Astrocyte (in vitro differentiated cells and primary cell): ENCODE data around the gene AGTRAP. TPM values are rescaled to one million over a fixed set of nuclear protein-coding genes. Genes with fewer than 3 reads are reported as not detected.

Source experiments
- DNase-seq: peaks from one replicate; pipeline ENCODE4 v3.0.0-alpha.2; 2010; ENCODE audit warnings: low read depth
- FAIRE-seq: peaks from 2 replicates; lab custom pipeline; 2011; peaks lifted over from hg19 to GRCh38; lab: Jason Lieb, UNC
- H2AFZ ChIP-seq: 2 replicates; pipeline ENCODE4 v1.6.0; 2012; ENCODE audit warnings: low read depth, low read length, inconsistent platforms
- H3K27ac ChIP-seq: 2 replicates; pipeline ENCODE4 v1.5.1; 2011; ENCODE audit warnings: low read depth, low read length, inconsistent platforms
- H3K27me3 ChIP-seq: 2 replicates; pipeline ENCODE4 v1.6.0; 2011; ENCODE audit warnings: low read length, inconsistent platforms; ENCODE audit not compliant: insufficient read depth
- H3K36me3 ChIP-seq: 2 replicates; pipeline ENCODE4 v1.5.1; 2011; ENCODE audit warnings: low read length, inconsistent platforms; ENCODE audit not compliant: insufficient read depth
- H3K4me1 ChIP-seq: 2 replicates; pipeline ENCODE4 v1.5.1; 2011; ENCODE audit warnings: low read length, inconsistent platforms; ENCODE audit not compliant: insufficient read depth
- H3K4me2 ChIP-seq: 2 replicates; pipeline ENCODE4 v1.6.0; 2012; ENCODE audit warnings: low read length, inconsistent platforms
- H3K4me3 ChIP-seq: 2 replicates; pipeline ENCODE4 v1.5.1; 2011; ENCODE audit warnings: low read depth, mild to moderate bottlenecking, low read length, inconsistent platforms; ENCODE audit not compliant: insufficient read depth
- H3K79me2 ChIP-seq: 2 replicates; pipeline ENCODE4 v1.6.0; 2012; ENCODE audit warnings: mild to moderate bottlenecking, low read length, inconsistent platforms; ENCODE audit not compliant: insufficient read depth
- H3K9ac ChIP-seq: 2 replicates; pipeline ENCODE4 v1.6.0; 2012; ENCODE audit warnings: mild to moderate bottlenecking, low read length, inconsistent platforms
- H3K9me3 ChIP-seq: 2 replicates; pipeline ENCODE4 v1.5.1; 2012; ENCODE audit warnings: low read depth, mild to moderate bottlenecking, low read length, inconsistent platforms; ENCODE audit not compliant: insufficient read depth
- H4K20me1 ChIP-seq: 2 replicates; pipeline ENCODE4 v1.6.0; 2012; ENCODE audit warnings: low read length, inconsistent platforms; ENCODE audit not compliant: insufficient read depth
- H3K27ac Mint-ChIP-seq: one replicate; pipeline ENCODE4 v1.8.0; 2021; ENCODE audit warnings: mild to moderate bottlenecking, mixed read lengths; ENCODE audit not compliant: unreplicated experiment
- H3K27me3 Mint-ChIP-seq: one replicate; pipeline ENCODE4 v1.8.0; 2021; ENCODE audit warnings: low read depth, mixed read lengths; ENCODE audit not compliant: unreplicated experiment
- H3K36me3 Mint-ChIP-seq: one replicate; pipeline ENCODE4 v1.8.0; 2021; ENCODE audit warnings: low read depth, mixed read lengths; ENCODE audit not compliant: unreplicated experiment
- H3K4me1 Mint-ChIP-seq: one replicate; pipeline ENCODE4 v1.8.0; 2021; ENCODE audit warnings: low read depth, mixed read lengths; ENCODE audit not compliant: unreplicated experiment
- H3K4me3 Mint-ChIP-seq: one replicate; pipeline ENCODE4 v1.8.0; 2021; ENCODE audit warnings: mild to moderate bottlenecking, moderate library complexity, mixed read lengths; ENCODE audit not compliant: unreplicated experiment
- H3K9me3 Mint-ChIP-seq: one replicate; pipeline ENCODE4 v1.8.0; 2021; ENCODE audit warnings: mild to moderate bottlenecking, mixed read lengths; ENCODE audit not compliant: unreplicated experiment
- EZH2 ChIP-seq: IDR thresholded peaks from 2 replicates; pipeline ENCODE4 v1.6.1; 2012; ENCODE audit warnings: mild to moderate bottlenecking, low read length, inconsistent platforms; ENCODE audit not compliant: insufficient read depth
- total RNA-seq: library from RNA; stranded (reverse); gene quantifications from 2 replicates; pipeline ENCODE4 v1.2.1, GENCODE V29; 2021
- TF ChIP-seq, protein P1 (sequence below): IDR thresholded peaks from 2 replicates; pipeline ENCODE4 v1.5.1; 2011; ENCODE audit warnings: low read depth, mild to moderate bottlenecking, inconsistent platforms, low read length, moderate library complexity; ENCODE audit not compliant: insufficient read depth

AGTRAP gene
- total RNA-seq, 1 donor from 2014 or later, result 38.7 TPM

DNA sequence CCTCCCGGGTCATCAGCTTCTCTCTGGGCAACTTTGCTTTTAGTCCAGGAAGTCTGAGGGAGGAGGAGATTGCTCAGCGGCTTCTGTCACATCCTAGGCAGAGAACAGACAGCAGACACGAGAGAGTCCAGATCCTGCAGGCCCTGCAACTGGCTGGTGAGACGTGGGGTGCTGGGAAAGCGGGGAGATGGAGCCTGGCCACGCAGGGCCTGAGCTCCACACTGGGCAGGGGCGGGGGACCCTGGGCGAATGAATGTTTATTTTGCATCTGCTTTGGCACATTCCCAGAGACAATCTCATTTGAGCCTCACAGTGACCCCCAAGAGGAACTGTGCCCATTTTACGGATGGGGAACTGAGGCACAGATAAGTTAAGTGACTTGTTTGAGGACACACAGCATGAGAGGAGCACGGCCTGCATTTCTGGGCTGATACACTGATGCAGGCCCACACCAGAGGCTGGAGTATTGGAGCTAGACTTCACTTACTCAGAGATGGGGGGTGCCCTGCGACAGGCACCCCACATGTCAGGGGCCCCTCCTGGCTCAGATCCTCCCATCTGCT, 35.6 kb downstream of the AGTRAP start:
- peaks cover 5% of the 10 kb centered on the region for H3K27me3 ChIP-seq
- H3K27me3 Mint-ChIP-seq, result peaks cover 20% of the 10 kb centered on the region
- H3K4me2 ChIP-seq, result no peak overlapping the region
- H3K4me3 Mint-ChIP-seq, result no peak overlapping the region
- H3K36me3 Mint-ChIP-seq, result no peaks in the 10 kb centered on the region
- H3K27ac ChIP-seq, result no peak overlapping the region
- H3K36me3 ChIP-seq, result no peaks in the 10 kb centered on the region
- H3K27ac Mint-ChIP-seq, result no peak overlapping the region
- H3K79me2 ChIP-seq, result no peaks in the 10 kb centered on the region
- FAIRE-seq (no peak), DNase-seq (no peak)
- no peaks in the 10 kb centered on the region for H3K9me3 ChIP-seq
- no peaks in the 10 kb centered on the region for H4K20me1 ChIP-seq
- TF ChIP-seq, protein P1, sequence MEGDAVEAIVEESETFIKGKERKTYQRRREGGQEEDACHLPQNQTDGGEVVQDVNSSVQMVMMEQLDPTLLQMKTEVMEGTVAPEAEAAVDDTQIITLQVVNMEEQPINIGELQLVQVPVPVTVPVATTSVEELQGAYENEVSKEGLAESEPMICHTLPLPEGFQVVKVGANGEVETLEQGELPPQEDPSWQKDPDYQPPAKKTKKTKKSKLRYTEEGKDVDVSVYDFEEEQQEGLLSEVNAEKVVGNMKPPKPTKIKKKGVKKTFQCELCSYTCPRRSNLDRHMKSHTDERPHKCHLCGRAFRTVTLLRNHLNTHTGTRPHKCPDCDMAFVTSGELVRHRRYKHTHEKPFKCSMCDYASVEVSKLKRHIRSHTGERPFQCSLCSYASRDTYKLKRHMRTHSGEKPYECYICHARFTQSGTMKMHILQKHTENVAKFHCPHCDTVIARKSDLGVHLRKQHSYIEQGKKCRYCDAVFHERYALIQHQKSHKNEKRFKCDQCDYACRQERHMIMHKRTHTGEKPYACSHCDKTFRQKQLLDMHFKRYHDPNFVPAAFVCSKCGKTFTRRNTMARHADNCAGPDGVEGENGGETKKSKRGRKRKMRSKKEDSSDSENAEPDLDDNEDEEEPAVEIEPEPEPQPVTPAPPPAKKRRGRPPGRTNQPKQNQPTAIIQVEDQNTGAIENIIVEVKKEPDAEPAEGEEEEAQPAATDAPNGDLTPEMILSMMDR, result no peak
- no peak for TF ChIP-seq EZH2
- H2AFZ ChIP-seq, result no peak overlapping the region
- H3K9ac ChIP-seq, result no peak overlapping the region
- no peaks in the 10 kb centered on the region for H3K4me1 Mint-ChIP-seq
- no peaks in the 10 kb centered on the region for H3K9me3 Mint-ChIP-seq
- no peak overlapping the region for H3K4me3 ChIP-seq
- no peaks in the 10 kb centered on the region for H3K4me1 ChIP-seq

DNA sequence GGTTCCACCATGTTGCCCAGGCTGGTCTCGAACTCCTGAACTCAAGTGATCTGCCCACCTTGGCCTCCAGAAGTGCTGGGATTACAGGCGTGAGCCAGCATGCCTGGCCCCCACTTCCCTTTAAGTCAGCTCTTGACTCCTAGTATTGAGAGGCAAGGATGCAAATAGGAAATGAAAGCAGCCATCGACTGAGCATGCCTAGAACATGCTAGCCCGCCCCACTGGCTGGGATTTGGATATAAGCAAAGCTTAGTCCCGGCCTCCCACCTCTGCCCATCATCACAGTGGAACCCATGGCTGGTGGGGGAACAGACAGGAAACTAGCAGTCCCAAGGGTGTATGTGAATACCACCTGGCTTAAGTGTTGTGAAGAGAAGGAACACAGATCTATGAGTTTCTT, 36.5 kb downstream of the AGTRAP start:
- peaks cover 19% of the 10 kb centered on the region for H3K27me3 Mint-ChIP-seq
- Histone ChIP-seq H4K20me1 (no peaks in the 10 kb centered on the region), H3K79me2 (no peaks in the 10 kb centered on the region), H3K27me3 (peaks cover 2% of the 10 kb centered on the region), H3K4me3 (no peak overlapping the region), H3K4me1 (no peaks in the 10 kb centered on the region), H3K27ac (no peak overlapping the region), H3K36me3 (no peaks in the 10 kb centered on the region), H3K4me2 (no peak overlapping the region), H2AFZ (no peak overlapping the region), H3K9me3 (no peaks in the 10 kb centered on the region), H3K9ac (no peak overlapping the region)
- H3K27ac Mint-ChIP-seq, result no peak overlapping the region
- no peaks in the 10 kb centered on the region for H3K9me3 Mint-ChIP-seq
- no peak overlapping the region for H3K4me3 Mint-ChIP-seq
- FAIRE-seq, result no peak
- H3K4me1 Mint-ChIP-seq, result no peaks in the 10 kb centered on the region
- H3K36me3 Mint-ChIP-seq, result no peaks in the 10 kb centered on the region
- DNase-seq, result no peak
- no peak for TF ChIP-seq EZH2
- TF ChIP-seq, protein P1, result no peak

DNA sequence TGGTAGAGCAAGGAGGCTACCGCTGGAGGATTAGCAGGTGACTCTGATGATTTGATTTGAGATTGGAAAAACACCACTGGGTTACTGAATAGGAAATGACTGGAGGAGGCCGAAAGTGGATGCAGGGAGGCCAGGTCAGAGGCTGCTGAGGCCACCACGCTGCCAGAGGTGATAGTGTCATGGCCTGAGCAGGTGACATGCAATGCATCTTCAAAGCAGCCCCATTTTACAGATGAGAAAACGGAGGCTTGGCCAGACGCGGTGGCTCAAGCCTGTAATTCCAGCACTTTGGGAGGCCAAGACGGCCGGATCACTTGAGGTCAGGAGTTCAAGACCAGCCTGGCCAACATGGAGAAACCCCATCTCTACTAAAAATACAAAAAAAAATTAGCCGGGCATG, 38.8 kb downstream of the AGTRAP start:
- no peaks in the 10 kb centered on the region for H4K20me1 ChIP-seq
- Mint-ChIP-seq H3K4me3 (no peak overlapping the region), H3K27ac (no peak overlapping the region), H3K9me3 (no peaks in the 10 kb centered on the region), H3K36me3 (no peaks in the 10 kb centered on the region), H3K4me1 (no peaks in the 10 kb centered on the region), H3K27me3 (peaks cover 18% of the 10 kb centered on the region)
- FAIRE-seq, result no peak
- no peak for TF ChIP-seq EZH2
- TF ChIP-seq, protein P1, result no peak
- H3K4me1 ChIP-seq, result no peaks in the 10 kb centered on the region
- no peak overlapping the region for H2AFZ ChIP-seq
- no peak for DNase-seq
- H3K4me3 ChIP-seq, result no peak overlapping the region
- no peaks in the 10 kb centered on the region for H3K27me3 ChIP-seq
- H3K36me3 ChIP-seq, result no peaks in the 10 kb centered on the region
- no peak overlapping the region for H3K27ac ChIP-seq
- H3K9ac ChIP-seq, result no peak overlapping the region
- H3K9me3 ChIP-seq, result no peaks in the 10 kb centered on the region
- H3K4me2 ChIP-seq, result no peak overlapping the region
- H3K79me2 ChIP-seq, result no peaks in the 10 kb centered on the region
